DOHH2 (cell line): ENCODE results near the gene ELAC1.

Experiments
- H3F3A ChIP-seq: fragments of 200-600 bp; sonication (generic), shearing (Covaris generic); 2 replicates; pipeline ENCODE4 v1.6.0; 2016; ENCODE audit warnings: antibody characterized with exemption, mild to moderate bottlenecking; ENCODE audit not compliant: control insufficient read depth, insufficient read depth
- H3K27ac ChIP-seq: fragments of 200-600 bp; sonication (generic); 2 replicates; pipeline ENCODE4 v1.5.1; 2014; ENCODE audit warnings: low read depth, mild to moderate bottlenecking, low read length, moderate library complexity
- H3K27me3 ChIP-seq: fragments of 200-600 bp; sonication (generic); 2 replicates; pipeline ENCODE4 v1.6.1; 2014; ENCODE audit warnings: mild to moderate bottlenecking, low read length, mixed read lengths; ENCODE audit not compliant: control insufficient read depth
- H3K36me3 ChIP-seq: fragments of 200-600 bp; sonication (generic); 2 replicates; pipeline ENCODE4 v1.6.1; 2014; ENCODE audit warnings: mild to moderate bottlenecking, low read length, moderate library complexity, mixed read lengths; ENCODE audit not compliant: control insufficient read depth
- H3K4me1 ChIP-seq: fragments of 200-600 bp; sonication (generic); 2 replicates; pipeline ENCODE4 v1.6.1; 2014; ENCODE audit warnings: mild to moderate bottlenecking, low read length, mixed read lengths; ENCODE audit not compliant: control insufficient read depth
- H3K4me2 ChIP-seq: fragments of 200-600 bp; sonication (generic); 2 replicates; pipeline ENCODE4 v1.6.0; 2014; ENCODE audit warnings: mild to moderate bottlenecking, low read length, moderate library complexity
- H3K4me3 ChIP-seq: fragments of 200-600 bp; sonication (generic); 2 replicates; pipeline ENCODE4 v1.5.1; 2014; ENCODE audit warnings: mild to moderate bottlenecking, low read length, mixed read lengths
- H3K79me2 ChIP-seq: fragments of 200-600 bp; sonication (generic); 2 replicates; pipeline ENCODE4 v1.6.1; 2014; ENCODE audit warnings: mild to moderate bottlenecking, low read length, mixed read lengths; ENCODE audit not compliant: control insufficient read depth
- H3K9me2 ChIP-seq: fragments of 200-600 bp; sonication (generic); replicated peaks from 2 replicates; pipeline ENCODE4 v1.6.1; 2014; ENCODE audit warnings: mild to moderate bottlenecking, low read length, mixed read lengths; ENCODE audit not compliant: control insufficient read depth
- H3K9me3 ChIP-seq: fragments of 200-600 bp; sonication (generic); 2 replicates; pipeline ENCODE4 v1.6.1; 2014; ENCODE audit warnings: antibody characterized with exemption, low read length, mixed read lengths; ENCODE audit not compliant: control insufficient read depth, insufficient read depth
- H4K20me1 ChIP-seq: fragments of 200-600 bp; sonication (generic); 2 replicates; pipeline ENCODE4 v1.6.0; 2014; ENCODE audit warnings: low read depth, mild to moderate bottlenecking, antibody characterized with exemption, low read length, moderate library complexity; ENCODE audit not compliant: control insufficient read depth, insufficient read depth
- CTCF ChIP-seq: fragments of 200-600 bp; sonication (generic); IDR thresholded peaks from one replicate; pipeline ENCODE4 v1.5.1; 2014; ENCODE audit warnings: antibody characterized with exemption, mild to moderate bottlenecking, low read depth, low read length; ENCODE audit not compliant: poor library complexity, severe bottlenecking
- EZH2phosphoT487 ChIP-seq: fragments of 200-600 bp; sonication (generic); IDR thresholded peaks from 2 replicates; pipeline ENCODE4 v1.6.1; 2017; ENCODE audit warnings: borderline replicate concordance, mild to moderate bottlenecking, antibody characterized with exemption, low read length, moderate library complexity, mixed read lengths

ELAC1 gene

GRCh38 chr18:50973367-50974126 lies 5.7 kb downstream of the ELAC1 start:
- Histone ChIP-seq H4K20me1 (no peaks in the 10 kb centered on the region), H3K4me1 (peaks cover 8% of the 10 kb centered on the region), H3K9me2 (no peaks in the 10 kb centered on the region), H3K27ac (no peak overlapping the region), H3K9me3 (peaks cover 20% of the 10 kb centered on the region), H3K36me3 (peaks cover 43% of the 10 kb centered on the region), H3F3A (no peaks in the 10 kb centered on the region), H3K4me3 (no peak overlapping the region), H3K79me2 (peaks cover 11% of the 10 kb centered on the region), H3K27me3 (no peaks in the 10 kb centered on the region), H3K4me2 (no peak overlapping the region)
- TF ChIP-seq CTCF = no peak
- no peak for TF ChIP-seq EZH2phosphoT487

GRCh38 chr18:50977037-50977760 lies 9.4 kb downstream of the ELAC1 start:
- Histone ChIP-seq H3F3A (no peaks in the 10 kb centered on the region), H3K9me3 (peaks cover 20% of the 10 kb centered on the region), H3K4me1 (no peaks in the 10 kb centered on the region), H4K20me1 (no peaks in the 10 kb centered on the region), H3K4me2 (no peak overlapping the region), H3K27ac (no peak overlapping the region), H3K27me3 (no peaks in the 10 kb centered on the region), H3K4me3 (no peak overlapping the region), H3K36me3 (peaks cover 56% of the 10 kb centered on the region), H3K9me2 (no peaks in the 10 kb centered on the region), H3K79me2 (no peaks in the 10 kb centered on the region)
- no peak for TF ChIP-seq CTCF
- no peak for TF ChIP-seq EZH2phosphoT487

- Histone ChIP-seq H3F3A (no peaks in the 10 kb centered on the region), H3K27ac (no peak overlapping the region), H4K20me1 (no peaks in the 10 kb centered on the region), H3K36me3 (peaks cover 36% of the 10 kb centered on the region), H3K27me3 (no peaks in the 10 kb centered on the region), H3K9me3 (peaks cover 14% of the 10 kb centered on the region), H3K4me1 (no peaks in the 10 kb centered on the region), H3K4me3 (no peak overlapping the region), H3K9me2 (no peaks in the 10 kb centered on the region), H3K79me2 (peaks cover 5% of the 10 kb centered on the region), H3K4me2 (no peak overlapping the region)
- TF ChIP-seq EZH2phosphoT487 (no peak), CTCF (no peak)
Measured at GRCh38 chr18:50981381-50981780, 13.5 kb downstream of the ELAC1 start.
